ENCODE data around the gene ELOVL6.

DNA sequence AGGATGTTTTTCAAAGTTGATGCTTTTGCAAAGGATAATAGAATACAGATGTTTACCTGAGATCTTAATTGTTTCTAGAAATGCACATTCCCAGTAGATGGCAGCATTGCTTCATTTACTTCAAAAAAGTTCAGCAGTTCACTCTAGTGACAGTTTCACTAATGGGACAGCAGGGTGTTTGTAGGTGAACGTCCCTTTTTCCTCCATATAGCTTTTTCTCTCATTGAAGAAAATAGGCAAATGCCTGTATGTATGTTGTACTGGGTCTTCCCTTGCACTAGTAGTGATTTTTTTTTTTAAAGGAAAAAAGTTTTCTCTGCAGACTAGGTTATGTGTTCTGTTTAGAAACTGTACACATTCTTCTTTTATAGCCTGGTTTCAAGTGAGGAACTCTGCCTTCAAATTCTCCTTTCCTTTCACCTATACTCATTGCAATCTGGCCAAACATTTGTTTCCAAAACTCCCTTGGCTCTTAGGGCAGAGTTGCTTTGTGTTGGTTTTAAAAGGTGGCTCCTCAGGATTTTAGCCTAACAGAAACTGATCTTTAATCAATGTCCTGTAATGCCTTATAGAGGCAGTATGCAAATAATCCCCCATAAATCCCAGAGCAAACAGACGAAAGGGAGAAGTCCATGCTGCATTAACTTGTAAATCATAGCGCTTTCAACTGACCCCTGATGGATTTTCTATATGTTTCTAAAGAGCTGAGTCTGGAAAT lies 199.4 kb downstream of the ELOVL6 start:
- TF ChIP-seq, protein P1, sequence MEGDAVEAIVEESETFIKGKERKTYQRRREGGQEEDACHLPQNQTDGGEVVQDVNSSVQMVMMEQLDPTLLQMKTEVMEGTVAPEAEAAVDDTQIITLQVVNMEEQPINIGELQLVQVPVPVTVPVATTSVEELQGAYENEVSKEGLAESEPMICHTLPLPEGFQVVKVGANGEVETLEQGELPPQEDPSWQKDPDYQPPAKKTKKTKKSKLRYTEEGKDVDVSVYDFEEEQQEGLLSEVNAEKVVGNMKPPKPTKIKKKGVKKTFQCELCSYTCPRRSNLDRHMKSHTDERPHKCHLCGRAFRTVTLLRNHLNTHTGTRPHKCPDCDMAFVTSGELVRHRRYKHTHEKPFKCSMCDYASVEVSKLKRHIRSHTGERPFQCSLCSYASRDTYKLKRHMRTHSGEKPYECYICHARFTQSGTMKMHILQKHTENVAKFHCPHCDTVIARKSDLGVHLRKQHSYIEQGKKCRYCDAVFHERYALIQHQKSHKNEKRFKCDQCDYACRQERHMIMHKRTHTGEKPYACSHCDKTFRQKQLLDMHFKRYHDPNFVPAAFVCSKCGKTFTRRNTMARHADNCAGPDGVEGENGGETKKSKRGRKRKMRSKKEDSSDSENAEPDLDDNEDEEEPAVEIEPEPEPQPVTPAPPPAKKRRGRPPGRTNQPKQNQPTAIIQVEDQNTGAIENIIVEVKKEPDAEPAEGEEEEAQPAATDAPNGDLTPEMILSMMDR (IDR thresholded peaks at IDR 0.05), result peak; percentile 50 to 73 (median 64)
- no peak for TF ChIP-seq POLR2A (IDR thresholded peaks at IDR 0.05)
